ENCODE data around the gene DAPK1.

DNA sequence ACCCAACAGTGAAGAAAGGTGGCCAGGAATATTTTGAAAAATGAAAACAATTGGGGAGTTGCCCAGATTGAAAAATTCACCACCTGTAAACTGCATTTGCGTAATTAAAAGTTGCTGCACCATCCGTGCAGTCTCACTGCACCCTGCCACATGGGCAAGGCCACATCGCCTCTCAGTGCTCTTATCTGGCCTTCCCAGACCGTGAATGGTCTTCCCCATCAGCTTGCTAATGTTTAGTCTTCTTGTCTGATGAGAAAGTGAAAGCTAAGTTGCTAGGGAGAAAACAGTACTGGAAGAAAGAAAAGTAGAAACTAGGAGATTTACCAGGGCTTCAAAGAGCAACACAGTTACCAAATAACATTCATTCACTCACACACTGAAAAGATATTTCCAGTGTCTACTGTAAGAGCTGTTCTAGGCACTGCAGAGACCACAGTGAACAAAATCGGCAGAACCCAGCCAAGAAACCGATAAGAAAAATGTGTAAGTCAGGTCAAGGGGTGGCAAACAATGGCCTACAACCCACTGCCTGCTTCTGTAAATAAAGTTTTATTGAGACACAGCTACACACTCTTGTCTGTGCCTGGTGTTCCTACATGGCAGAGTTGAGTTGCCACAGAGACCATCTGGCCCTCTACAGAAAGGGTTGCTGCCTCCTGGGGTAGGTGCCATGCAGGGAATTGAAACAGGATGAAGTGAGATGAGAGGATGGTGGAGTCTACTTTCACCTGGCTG, 177.1 kb downstream of the DAPK1 start:
- TF ChIP-seq, protein P1, sequence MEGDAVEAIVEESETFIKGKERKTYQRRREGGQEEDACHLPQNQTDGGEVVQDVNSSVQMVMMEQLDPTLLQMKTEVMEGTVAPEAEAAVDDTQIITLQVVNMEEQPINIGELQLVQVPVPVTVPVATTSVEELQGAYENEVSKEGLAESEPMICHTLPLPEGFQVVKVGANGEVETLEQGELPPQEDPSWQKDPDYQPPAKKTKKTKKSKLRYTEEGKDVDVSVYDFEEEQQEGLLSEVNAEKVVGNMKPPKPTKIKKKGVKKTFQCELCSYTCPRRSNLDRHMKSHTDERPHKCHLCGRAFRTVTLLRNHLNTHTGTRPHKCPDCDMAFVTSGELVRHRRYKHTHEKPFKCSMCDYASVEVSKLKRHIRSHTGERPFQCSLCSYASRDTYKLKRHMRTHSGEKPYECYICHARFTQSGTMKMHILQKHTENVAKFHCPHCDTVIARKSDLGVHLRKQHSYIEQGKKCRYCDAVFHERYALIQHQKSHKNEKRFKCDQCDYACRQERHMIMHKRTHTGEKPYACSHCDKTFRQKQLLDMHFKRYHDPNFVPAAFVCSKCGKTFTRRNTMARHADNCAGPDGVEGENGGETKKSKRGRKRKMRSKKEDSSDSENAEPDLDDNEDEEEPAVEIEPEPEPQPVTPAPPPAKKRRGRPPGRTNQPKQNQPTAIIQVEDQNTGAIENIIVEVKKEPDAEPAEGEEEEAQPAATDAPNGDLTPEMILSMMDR (IDR thresholded peaks at IDR 0.05), result no peak
- no peak for TF ChIP-seq POLR2A (IDR thresholded peaks at IDR 0.05)

Measured in suprapubic skin (tissue), 3 donors.